C4-2B (cell line): ENCODE results near the gene YJEFN3.

ENCODE experiments used
- H3K27ac ChIP-seq: fragments of 450-650 bp; 2 replicates; pipeline ENCODE4 v1.5.1; 2017
- ZFX ChIP-seq: fragments of 450-650 bp; IDR thresholded peaks from 2 replicates; pipeline ENCODE4 v1.6.1; 2017
- TF ChIP-seq, protein P1 (sequence below): fragments of 450-650 bp; conservative IDR thresholded peaks from 2 replicates; pipeline ENCODE4 v1.5.1; 2017; ENCODE audit warnings: mild to moderate bottlenecking

The YJEFN3 gene

DNA sequence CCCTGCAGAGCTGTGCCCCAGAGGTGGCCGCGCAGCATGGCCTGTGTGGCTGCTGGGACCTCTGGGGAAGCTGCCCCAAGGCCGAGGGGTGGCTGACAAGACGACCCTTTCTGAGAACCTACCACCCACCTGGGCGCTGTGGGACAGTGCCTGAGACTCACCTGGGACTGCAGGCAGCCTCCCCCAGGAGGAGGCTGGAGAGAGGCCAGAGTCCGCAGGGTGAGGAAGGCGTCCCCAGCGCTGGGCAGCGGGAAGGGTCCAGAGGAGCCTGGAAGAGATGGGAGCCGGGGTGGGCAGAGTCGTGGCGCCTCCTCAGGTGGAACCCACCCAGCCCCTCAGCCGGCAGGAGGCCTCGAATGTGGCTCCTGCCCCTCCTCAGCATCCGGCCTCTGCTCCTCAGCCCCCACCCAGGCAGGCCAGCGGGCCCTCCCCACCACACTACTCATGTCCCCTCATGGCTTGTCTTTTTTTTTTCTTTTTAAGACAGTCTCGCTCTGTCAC, 34.7 kb downstream of the YJEFN3 start:
- H3K27ac ChIP-seq: no peak overlapping the region
- TF ChIP-seq, protein P1, sequence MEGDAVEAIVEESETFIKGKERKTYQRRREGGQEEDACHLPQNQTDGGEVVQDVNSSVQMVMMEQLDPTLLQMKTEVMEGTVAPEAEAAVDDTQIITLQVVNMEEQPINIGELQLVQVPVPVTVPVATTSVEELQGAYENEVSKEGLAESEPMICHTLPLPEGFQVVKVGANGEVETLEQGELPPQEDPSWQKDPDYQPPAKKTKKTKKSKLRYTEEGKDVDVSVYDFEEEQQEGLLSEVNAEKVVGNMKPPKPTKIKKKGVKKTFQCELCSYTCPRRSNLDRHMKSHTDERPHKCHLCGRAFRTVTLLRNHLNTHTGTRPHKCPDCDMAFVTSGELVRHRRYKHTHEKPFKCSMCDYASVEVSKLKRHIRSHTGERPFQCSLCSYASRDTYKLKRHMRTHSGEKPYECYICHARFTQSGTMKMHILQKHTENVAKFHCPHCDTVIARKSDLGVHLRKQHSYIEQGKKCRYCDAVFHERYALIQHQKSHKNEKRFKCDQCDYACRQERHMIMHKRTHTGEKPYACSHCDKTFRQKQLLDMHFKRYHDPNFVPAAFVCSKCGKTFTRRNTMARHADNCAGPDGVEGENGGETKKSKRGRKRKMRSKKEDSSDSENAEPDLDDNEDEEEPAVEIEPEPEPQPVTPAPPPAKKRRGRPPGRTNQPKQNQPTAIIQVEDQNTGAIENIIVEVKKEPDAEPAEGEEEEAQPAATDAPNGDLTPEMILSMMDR: no peak
- no peak for TF ChIP-seq ZFX

DNA sequence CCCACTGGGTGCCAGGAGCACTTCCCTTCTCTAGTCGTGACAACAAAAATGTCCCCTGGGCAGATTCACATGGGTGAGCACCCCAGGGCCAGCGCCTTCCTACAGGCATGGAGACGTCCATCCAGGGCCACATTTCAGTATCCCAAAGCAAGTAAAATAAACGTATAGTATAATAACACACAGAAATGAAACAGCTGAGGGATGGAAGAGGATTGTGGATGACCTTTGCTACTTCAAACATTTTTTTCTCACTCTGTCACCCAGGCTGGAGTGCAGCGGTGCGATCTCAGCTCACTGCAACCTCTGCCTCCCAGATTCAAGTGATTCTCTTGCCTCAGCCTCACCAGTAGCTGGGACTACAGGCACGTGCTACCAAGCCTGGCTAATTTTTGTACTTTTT, 37.6 kb downstream of the YJEFN3 start:
- no peak for TF ChIP-seq ZFX
- TF ChIP-seq, protein P1: no peak
- no peak overlapping the region for H3K27ac ChIP-seq

DNA sequence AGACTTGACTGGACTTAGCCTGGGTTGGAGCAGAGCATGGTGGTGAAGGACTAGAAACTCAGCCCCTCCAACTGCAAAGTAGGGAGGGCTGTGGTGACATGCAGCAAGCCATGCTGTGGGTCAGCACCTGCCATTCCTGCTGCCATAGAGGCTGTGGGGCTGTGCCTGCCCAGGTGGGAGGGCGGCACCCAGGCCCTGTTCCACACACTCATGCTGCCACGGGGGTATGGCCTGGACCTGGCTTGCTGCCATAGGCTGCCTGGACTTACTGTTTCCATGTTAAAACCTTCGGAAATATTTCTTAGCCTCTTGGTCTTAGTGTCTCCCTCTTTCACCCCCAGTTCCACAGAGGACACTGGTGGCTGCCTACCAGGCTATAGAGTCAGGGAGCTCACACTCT, 38.7 kb downstream of the YJEFN3 start:
- H3K27ac ChIP-seq: no peak overlapping the region
- TF ChIP-seq, protein P1: no peak
- no peak for TF ChIP-seq ZFX

DNA sequence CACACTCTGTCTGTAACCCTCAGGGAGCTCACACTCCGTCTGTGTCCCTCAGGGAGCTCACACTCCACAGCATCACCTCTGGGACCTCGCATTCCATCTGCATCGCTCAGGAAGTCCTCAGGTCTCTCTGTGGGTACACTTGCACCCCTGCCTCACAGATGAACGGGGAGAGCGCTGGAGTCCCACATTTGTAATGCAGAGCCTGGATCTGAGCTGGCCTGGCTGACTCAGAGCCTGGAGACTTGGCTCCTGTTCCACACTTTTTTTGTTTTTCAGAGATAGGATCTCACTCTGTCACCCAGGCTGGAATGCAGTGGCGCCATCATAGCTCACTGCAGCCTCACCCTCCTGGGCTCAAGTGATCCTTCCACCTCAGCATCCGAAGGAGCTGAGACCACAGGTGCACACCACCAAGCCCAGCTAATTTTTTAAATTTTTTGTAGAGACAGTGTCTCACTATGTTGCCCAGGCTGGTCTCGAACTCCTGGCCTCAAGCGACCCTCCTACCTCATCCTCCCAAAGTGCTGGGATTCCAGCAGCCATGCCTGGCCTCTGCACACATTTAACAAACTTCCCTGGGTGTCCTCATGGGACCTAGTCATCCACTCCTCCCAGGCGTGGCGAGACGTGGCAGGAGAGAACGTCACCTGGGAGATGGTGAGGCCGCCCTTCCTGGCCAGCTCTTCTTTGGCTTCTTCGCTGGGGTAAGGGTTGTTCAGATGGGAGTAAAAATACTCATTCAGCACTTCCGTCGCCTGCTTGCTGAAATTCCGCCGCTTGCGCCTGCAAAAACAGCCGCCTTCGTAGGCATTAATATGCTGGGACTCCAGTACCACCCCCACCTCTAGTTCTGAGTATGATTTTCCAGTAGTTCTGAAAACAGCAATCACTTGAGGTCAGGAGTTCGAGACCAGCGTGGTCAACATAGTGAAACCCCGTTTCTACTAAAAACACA, 40.4 kb downstream of the YJEFN3 start:
- TF ChIP-seq ZFX: no peak
- TF ChIP-seq, protein P1: no peak
- H3K27ac ChIP-seq: no peak overlapping the region

DNA sequence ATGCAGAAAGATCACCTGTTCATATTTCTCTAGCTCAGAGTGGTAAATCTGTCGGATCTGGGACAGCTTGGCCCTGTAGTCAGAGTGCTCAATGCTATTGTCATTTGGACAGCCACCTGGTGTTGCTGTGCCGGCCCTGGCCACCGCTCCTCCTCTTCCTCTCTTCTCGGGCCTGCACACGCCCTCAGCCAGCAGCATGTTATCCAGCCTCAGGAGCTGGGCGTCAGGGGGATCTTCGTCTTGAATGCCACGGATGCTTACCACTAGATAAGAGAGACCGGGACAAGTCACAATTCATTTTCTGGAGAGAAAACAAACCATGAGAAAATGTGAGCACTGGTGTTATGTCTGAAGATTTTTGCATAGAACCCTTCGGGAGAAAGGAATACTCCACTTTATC, 41.9 kb downstream of the YJEFN3 start:
- TF ChIP-seq ZFX: no peak
- TF ChIP-seq, protein P1: no peak
- H3K27ac ChIP-seq: no peak overlapping the region

DNA sequence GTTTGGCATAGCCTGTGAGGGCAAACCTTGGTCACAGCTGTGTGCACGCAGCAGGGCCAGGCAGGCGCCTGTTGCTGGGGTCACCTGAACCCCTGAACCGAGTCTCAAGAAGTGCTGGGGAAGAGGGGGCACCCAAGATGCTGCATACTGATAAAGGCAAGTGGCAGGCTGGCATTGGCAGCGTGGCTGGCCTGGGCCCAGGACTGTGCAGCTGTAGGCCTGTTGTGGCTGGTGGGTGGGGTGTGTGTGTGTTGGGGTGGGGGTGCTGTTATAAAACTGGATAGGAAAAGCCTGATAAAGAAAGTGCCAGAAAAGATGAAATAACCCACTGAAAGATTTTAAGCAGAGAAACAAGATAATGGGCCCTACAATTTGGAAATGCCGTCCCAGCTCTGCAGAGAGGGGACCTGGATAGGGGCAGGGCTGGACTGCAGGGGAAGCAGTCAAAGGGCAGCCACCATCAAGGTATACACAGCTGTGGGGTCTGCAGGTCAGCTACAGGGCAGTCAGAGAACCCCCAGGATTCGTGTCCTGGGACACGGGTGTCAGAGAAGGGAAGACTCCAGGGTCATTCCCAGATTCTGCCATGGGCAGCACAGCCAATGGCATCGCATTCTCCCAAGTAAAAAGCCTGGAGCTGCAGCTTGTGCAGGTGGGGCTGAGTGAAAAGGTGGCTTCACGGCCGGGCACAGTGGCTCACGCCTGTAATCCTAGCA, 42.5 kb downstream of the YJEFN3 start:
- no peak for TF ChIP-seq ZFX
- TF ChIP-seq, protein P1: no peak
- no peak overlapping the region for H3K27ac ChIP-seq

DNA sequence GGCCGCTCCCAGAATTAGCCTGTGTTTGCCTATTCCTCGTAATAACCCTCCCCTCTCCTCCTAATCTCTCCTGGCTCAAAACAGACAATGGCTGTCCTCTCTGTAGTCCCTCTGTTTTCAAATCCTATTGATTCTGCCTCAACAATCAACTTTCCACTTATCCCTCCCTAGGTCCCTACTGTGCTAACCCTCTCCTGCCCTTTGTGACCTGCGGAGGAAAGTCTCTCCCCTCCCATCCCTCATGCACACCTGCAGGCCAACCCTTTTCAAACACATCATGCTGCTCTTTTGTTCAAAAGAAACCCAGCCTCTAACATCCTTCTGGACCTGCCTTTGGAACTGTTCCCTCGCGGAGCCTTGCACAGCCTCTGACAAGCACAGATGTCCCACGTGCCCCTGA, 46.7 kb downstream of the YJEFN3 start:
- TF ChIP-seq ZFX: no peak
- TF ChIP-seq, protein P1: no peak
- H3K27ac ChIP-seq: no peak overlapping the region
